Psoas muscle (tissue), 8 donors: ENCODE results near the gene FAF1. TPM values are rescaled to one million over a fixed set of nuclear protein-coding genes. Genes with fewer than 3 reads are reported as not detected.

Source experiments
- ATAC-seq, 4 donors: fragments of 200-7000 bp; cut with Tn5 transposase; one replicate each; pipeline ENCODE4 v1.9.1; 2020; ENCODE audit warnings: moderate library complexity in 3 of 4, mild to moderate bottlenecking in 2 of 4
- DNase-seq, 2 donors: peaks; one replicate each; pipeline ENCODE4 v3.0.0-alpha.2; 2020
- H3K27ac ChIP-seq: fragments of 200-600 bp; one replicate; pipeline ENCODE4 v1.8.0; 2022
- H3K27me3 ChIP-seq, 3 donors: fragments of 200-600 bp in 1 of 3; one replicate each; pipeline versions ENCODE4 v1.6.1 to v1.8.0; 2013 to 2022; ENCODE audit warnings: low read length in 2 of 3, mild to moderate bottlenecking in 2 of 3, moderate library complexity in 1 of 3; ENCODE audit not compliant: insufficient read depth in 3 of 3
- H3K36me3 ChIP-seq, 2 donors: fragments of 200-600 bp in 1 of 2; one replicate each; pipeline versions ENCODE4 v1.6.1 to v1.8.0; 2013 to 2022; ENCODE audit warnings: low read depth in 1 of 2, mild to moderate bottlenecking in 1 of 2, moderate library complexity in 1 of 2; ENCODE audit not compliant: insufficient read depth in 1 of 2
- H3K4me1 ChIP-seq: fragments of 200-600 bp; one replicate; pipeline ENCODE4 v1.8.0; 2022
- H3K4me3 ChIP-seq: fragments of 200-600 bp; one replicate; pipeline ENCODE4 v1.8.0; 2022; ENCODE audit warnings: mild to moderate bottlenecking
- H3K9me3 ChIP-seq: fragments of 200-600 bp; one replicate; pipeline ENCODE4 v1.8.0; 2022
- CTCF ChIP-seq: fragments of 200-600 bp; IDR thresholded peaks from one replicate; pipeline ENCODE4 v1.8.0; 2022; ENCODE audit warnings: antibody characterized with exemption
- WGBS, 3 donors: extraction: QIAGEN DNeasy Blood & Tissue Kit; methylation state at CpG; one replicate each; pipeline versions ENCODE4 v1.1.6 to v1.1.7; 2013; 5-methylcytosine and 5-hydroxymethylcytosine counted together
- intact Hi-C, 2 donors: fragments of 100-400 bp; cut with DNase I; formaldehyde crosslinking; loops; one replicate each; pipeline versions ENCODE4 v1.11.0 to v1.14.2; 2022
- polyA plus RNA-seq, 3 donors: library from polyadenylated mRNA; stranded (reverse); fragments of 200-250 nt; gene quantifications; one replicate each; pipeline ENCODE4 v1.2.3, GENCODE V29; 2013
- total RNA-seq, 4 donors: library from RNA; stranded (reverse); fragmentation: NEBNext Ultra II Directional in 2 of 4; extraction: Animal tissue kit (Norgen Biotek cat#: 25700) in 2 of 4; gene quantifications; one replicate each; pipeline versions ENCODE4 v1.2.1 to v1.2.4, GENCODE V29; 2021 to 2023
- donor health status: healthy with polysubstance abuse.
- donor health status: DM: no; HTN: no; CAD: no; lungs with moderate emphysema.
- donor health status: Bipolar disorder and iron deficiency.
- donor health status: healthy.
- donor health status: DM: yes; HTN: yes; CAD: no.
- donor health status: DM: no; HTN: no; CAD: no.
- donor health status: DM: no; HTN: no; CAD: no.
- donor health status: DM: yes; HTN: yes; CAD: no.

The FAF1 gene
- total and polyA plus RNA-seq, 7 donors, result 67.8 to 128 (median 108) TPM

GRCh38 chr1:50516056-50516455 is 444.0 kb downstream of the FAF1 start:
- ATAC-seq, result no peak
- H3K4me3 ChIP-seq, result no peak overlapping the region
- intact Hi-C loops, result no loop called here
- no peak for DNase-seq
- H3K27me3 ChIP-seq, result no peaks in the 10 kb centered on the region
- H3K4me1 ChIP-seq, result no peaks in the 10 kb centered on the region
- WGBS, 3 donors, result 96 to 99% (median 98%) methylated on average over 3 of the region's 3 CpGs
- H3K9me3 ChIP-seq, result no peaks in the 10 kb centered on the region
- H3K27ac ChIP-seq, result no peak overlapping the region
- TF ChIP-seq CTCF, result no peak
- peaks cover 0 to 11% of the 10 kb centered on the region in 2 donors for H3K36me3 ChIP-seq

- Histone ChIP-seq H3K4me3 (no peak overlapping the region), H3K4me1 (no peaks in the 10 kb centered on the region), H3K27me3 (no peaks in the 10 kb centered on the region), H3K36me3 (peaks cover 0 to 2% of the 10 kb centered on the region in 2 donors), H3K27ac (no peak overlapping the region), H3K9me3 (no peaks in the 10 kb centered on the region)
- ATAC-seq (no peak), DNase-seq (no peak)
- intact Hi-C loops, result no loop called here
- no peak for TF ChIP-seq CTCF
These were observed 452.0 kb downstream of the FAF1 start for GRCh38 chr1:50508040-50508586.

GRCh38 chr1:50505427-50505826 is 454.6 kb downstream of the FAF1 start:
- Histone ChIP-seq H3K9me3 (no peaks in the 10 kb centered on the region), H3K27me3 (no peaks in the 10 kb centered on the region), H3K27ac (no peak overlapping the region), H3K4me3 (no peak overlapping the region), H3K4me1 (no peaks in the 10 kb centered on the region), H3K36me3 (no peaks in the 10 kb centered on the region)
- no peak for ATAC-seq
- no peak for TF ChIP-seq CTCF
- DNase-seq, result no peak
- intact Hi-C loops, result no loop called here

- Histone ChIP-seq H3K4me1 (no peaks in the 10 kb centered on the region), H3K27ac (no peak overlapping the region), H3K4me3 (no peak overlapping the region), H3K27me3 (no peaks in the 10 kb centered on the region), H3K36me3 (no peaks in the 10 kb centered on the region), H3K9me3 (no peaks in the 10 kb centered on the region)
- no peak for DNase-seq
- intact Hi-C loops, result no loop called here
- no peak for TF ChIP-seq CTCF
- ATAC-seq, result no peak
- 97 to 99% (median 98%) methylated on average over 1 of the region's 1 CpG for WGBS, 3 donors
These were observed 456.6 kb downstream of the FAF1 start for GRCh38 chr1:50503515-50503914.

GRCh38 chr1:50502147-50502546 is 457.9 kb downstream of the FAF1 start:
- Histone ChIP-seq H3K9me3 (peaks cover 5% of the 10 kb centered on the region), H3K36me3 (no peaks in the 10 kb centered on the region), H3K27ac (no peak overlapping the region), H3K27me3 (no peaks in the 10 kb centered on the region), H3K4me3 (no peak overlapping the region), H3K4me1 (no peaks in the 10 kb centered on the region)
- TF ChIP-seq CTCF, result no peak
- 88 to 96% (median 94%) methylated on average over 2 of the region's 2 CpGs for WGBS, 3 donors
- ATAC-seq, result no peak
- intact Hi-C loops, result no loop called here
- DNase-seq, result no peak
